Gastroesophageal sphincter (tissue), 4 donors: ENCODE results near the gene DHDH. TPM values are rescaled to one million over a fixed set of nuclear protein-coding genes. Genes with fewer than 3 reads are reported as not detected.
A peak's percentile ranks its signal among the peaks of the same experiment; 100 is the strongest.
"Not testable (repeated sequence)": the region's sequence is repeated elsewhere in the genome, so short reads cannot be mapped to it uniquely, and the experiment has no call there.

Source experiments
- ATAC-seq: fragments of 150-250 bp; one replicate; pipeline ENCODE4 v1.9.1; 2016; ENCODE audit warnings: mild to moderate bottlenecking, moderate library complexity
- H3K27ac ChIP-seq, 4 donors: fragments of 200-600 bp; sonication (generic) in 3 of 4; 1 replicate in 3 of 4; 2 replicates in 1 of 4; pipeline ENCODE4 v1.5.1; 2016 to 2019
- H3K27me3 ChIP-seq: fragments of 200-600 bp; sonication (generic); one replicate; pipeline ENCODE4 v1.5.1; 2019
- H3K36me3 ChIP-seq, 2 donors: fragments of 200-600 bp; sonication (generic); one replicate each; pipeline ENCODE4 v1.5.1; 2019; ENCODE audit warnings: control low read depth in 1 of 2
- H3K4me1 ChIP-seq, 3 donors: fragments of 200-600 bp; sonication (generic); 1 replicate in 2 of 3; 2 replicates in 1 of 3; pipeline ENCODE4 v1.5.1; 2016 to 2019; ENCODE audit warnings: control low read depth in 2 of 3
- H3K4me3 ChIP-seq, 2 donors: fragments of 200-600 bp; sonication (generic); one replicate each; pipeline ENCODE4 v1.5.1; 2019; ENCODE audit warnings: mild to moderate bottlenecking in 1 of 2, moderate library complexity in 1 of 2
- H3K9me3 ChIP-seq, 3 donors: fragments of 200-600 bp; sonication (generic); one replicate each; pipeline ENCODE4 v1.5.1; 2017 to 2019; ENCODE audit warnings: control low read depth in 2 of 3
- CTCF ChIP-seq, 4 experiments: fragments of 200-600 bp in 2 of 4; fragments of 450-650 bp in 2 of 4; sonication (generic) in 1 of 4; IDR thresholded peaks; one replicate each; pipeline ENCODE4 v1.5.1; 2017 to 2019; ENCODE audit warnings: antibody characterized with exemption in 4 of 4, mild to moderate bottlenecking in 2 of 4, moderate library complexity in 2 of 4
- EP300 ChIP-seq: sonication (generic); formaldehyde crosslinking; IDR thresholded peaks from one replicate; pipeline ENCODE4 v1.6.1; 2017; ENCODE audit warnings: antibody characterized with exemption, mild to moderate bottlenecking
- POLR2A ChIP-seq, 2 donors: fragments of 450-650 bp; IDR thresholded peaks; one replicate each; pipeline ENCODE4 v1.6.1; 2017; ENCODE audit warnings: antibody characterized with exemption in 2 of 2, mild to moderate bottlenecking in 2 of 2, moderate library complexity in 1 of 2
- POLR2AphosphoS5 ChIP-seq: sonication (generic); formaldehyde crosslinking; IDR thresholded peaks from one replicate; pipeline ENCODE4 v1.6.1; 2017; ENCODE audit warnings: antibody characterized with exemption
- WGBS, 2 donors: methylation state at CpG; one replicate each; pipeline ENCODE4 v1.1.5; 2018; ENCODE audit warnings: low coverage in 1 of 2; 5-methylcytosine and 5-hydroxymethylcytosine counted together
- total RNA-seq, 4 donors: library from RNA; depleted of rRNA; stranded (reverse); fragments of >200 nt; gene quantifications; one replicate each; pipeline ENCODE4 v1.1.0, GENCODE V29; 2016

The DHDH gene
- total RNA-seq, 4 donors from 2014 or later = 0.81 TPM; not detected in 3

GRCh38 chr19:48895226-48895625 lies 38.3 kb upstream of the DHDH start:
- Histone ChIP-seq H3K36me3 (no peaks in the 10 kb centered on the region), H3K4me1 (peaks cover 0 to 27% (median 7%) of the 10 kb centered on the region in 3 donors), H3K4me3 (peak overlapping the region in 1 of 2 donors; percentile 58), H3K27ac (no peak overlapping the region), H3K9me3 (no peaks in the 10 kb centered on the region), H3K27me3 (no peaks in the 10 kb centered on the region)
- no peak for TF ChIP-seq EP300
- WGBS, 2 donors = 48 to 80% methylated on average over 1 to 3 of the region's 21 CpGs
- no peak for ATAC-seq

- WGBS, 2 donors = 0 to 13% methylated on average over 6 of the region's 25 CpGs
- H3K4me3 ChIP-seq = peak overlapping the region; percentile 30 to 58
- no peaks in the 10 kb centered on the region for H3K9me3 ChIP-seq
- no peaks in the 10 kb centered on the region for H3K36me3 ChIP-seq
- ATAC-seq = peak; percentile 44
- peak overlapping the region; percentile 16 to 90 (median 82) for H3K27ac ChIP-seq
- no peaks in the 10 kb centered on the region for H3K27me3 ChIP-seq
- peaks cover 0 to 36% (median 14%) of the 10 kb centered on the region in 3 donors for H3K4me1 ChIP-seq
- TF ChIP-seq CTCF (IDR thresholded peaks at IDR 0.05) (no peak), POLR2A (IDR thresholded peaks at IDR 0.05) (peak in 1 of 2 donors; percentile 9)
Measured at GRCh38 chr19:48896191-48896720, 37.2 kb upstream of the DHDH start.

GRCh38 chr19:48897181-48897580 lies 36.3 kb upstream of the DHDH start:
- H3K4me3 ChIP-seq = no peak overlapping the region
- peaks cover 0 to 46% (median 21%) of the 10 kb centered on the region in 3 donors for H3K4me1 ChIP-seq
- no CpG with 5 or more reads among the region's 5 CpGs for whole genome bisulfite sequencing, 2 donors
- TF ChIP-seq CTCF (IDR thresholded peaks at IDR 0.05) (no peak), POLR2A (IDR thresholded peaks at IDR 0.05) (no peak), EP300 (no peak), POLR2AphosphoS5 (no peak)
- no peaks in the 10 kb centered on the region for H3K27me3 ChIP-seq
- ATAC-seq = no peak
- H3K9me3 ChIP-seq = no peaks in the 10 kb centered on the region
- no peaks in the 10 kb centered on the region for H3K36me3 ChIP-seq
- H3K27ac ChIP-seq = peak overlapping the region in 3 of 4 donors; percentile 20 to 86 (median 79)

- H3K9me3 ChIP-seq, ATAC-seq, H3K27me3 ChIP-seq: not testable (repeated sequence)
- H3K27ac ChIP-seq = peak overlapping the region; percentile 51 to 90 (median 88)
- H3K4me3 ChIP-seq = peak overlapping the region; percentile 70 to 84
- H3K36me3 ChIP-seq = peaks cover 0 to 10% of the 10 kb centered on the region in 2 donors
- 0 to 57% methylated on average over 1 to 6 of the region's 11 CpGs for WGBS, 2 donors
- H3K4me1 ChIP-seq = peaks cover 0 to 59% (median 28%) of the 10 kb centered on the region in 3 donors
Measured at GRCh38 chr19:48899386-48899749, 34.1 kb upstream of the DHDH start.

- 14 to 17% methylated on average over 12 to 13 of the region's 34 CpGs for WGBS, 2 donors
- peaks cover 0 to 59% (median 28%) of the 10 kb centered on the region in 3 donors for H3K4me1 ChIP-seq
- ATAC-seq = peak; percentile 96
- peaks cover 0 to 16% of the 10 kb centered on the region in 2 donors for H3K36me3 ChIP-seq
- no peaks in the 10 kb centered on the region for H3K9me3 ChIP-seq
- H3K27ac ChIP-seq = peak within 1 kb of the TSS; percentile 79 to 90 (median 88)
- TF ChIP-seq POLR2AphosphoS5 = peak; percentile 87
- TF ChIP-seq EP300 = no peak
- TF ChIP-seq CTCF (IDR thresholded peaks at IDR 0.05) = peak in 3 of 4 experiments; percentile 20 to 65 (median 35)
- TF ChIP-seq POLR2A (IDR thresholded peaks at IDR 0.05) = peak; percentile 35 to 55
- H3K27me3 ChIP-seq = no peaks in the 10 kb centered on the region
- H3K4me3 ChIP-seq = peak within 1 kb of the TSS; percentile 70 to 84
Measured at GRCh38 chr19:48899781-48900476, 33.6 kb upstream of the DHDH start, which contains the start of gene NUCB1. Gene NUCB1, plus strand, starts transcription at chr19:48900312. Its CDS starts 485 bp downstream, at chr19:48900797.
